Measurements from ENCODE around the gene HNRNPA2B1. TPM values are rescaled to one million over a fixed set of nuclear protein-coding genes. Genes with fewer than 3 reads are reported as not detected.

HNRNPA2B1 gene
- total RNA-seq, 1 experiment from 2014 or later: 1,101 TPM

- H3K9me3 Mint-ChIP-seq: no peaks in the 10 kb centered on the region
- peaks cover 3% of the 10 kb centered on the region for H3K27me3 Mint-ChIP-seq (ENCODE audit: low read depth)
- H3K4me1 Mint-ChIP-seq: peaks cover 40% of the 10 kb centered on the region
- POLR2A ChIA-PET: interaction anchor here (0.6 to 4.5 kb wide), 13 partner anchors 8 to 343 kb away, joined by 3 to 35 read pairs (median 4); partner anchors contain the start of genes NFE2L3 and SNX10
- peak overlapping the region; percentile 100 for H3K27ac Mint-ChIP-seq
- CTCF ChIA-PET: interaction anchor here (1.1 kb wide), 3 partner anchors 12 to 306 kb away, joined by 3 to 6 read pairs (median 4); no protein-coding TSS in a partner anchor
- DNase-seq (ENCODE audit: low spot score): peak; percentile 46
- no peak for ATAC-seq
- H3K36me3 Mint-ChIP-seq: peaks cover 72% of the 10 kb centered on the region
- H3K4me3 Mint-ChIP-seq: peak overlapping the region; percentile 100
- TF ChIP-seq ZBTB21 (CRISPR knock-in tag; IDR thresholded peaks at IDR 0.05; ENCODE audit: borderline replicate concordance): no peak
- no peak for TF ChIP-seq SOX15 (CRISPR knock-in tag; IDR thresholded peaks at IDR 0.05)
- no peak for TF ChIP-seq NR3C1 (CRISPR knock-in tag; conservative IDR thresholded peaks at IDR 0.05; ENCODE audit: low read depth)
- TF ChIP-seq NFE2L1 (CRISPR knock-in tag; IDR thresholded peaks at IDR 0.05): no peak
Measured at GRCh38 chr7:26199301-26200037, 1.1 kb downstream of the HNRNPA2B1 start.

- TF ChIP-seq ESRRA (CRISPR knock-in tag; IDR thresholded peaks at IDR 0.05; ENCODE audit: borderline replicate concordance): no peak
- TF ChIP-seq IRF2 (CRISPR knock-in tag; IDR thresholded peaks at IDR 0.05; ENCODE audit: borderline replicate concordance, low read depth): no peak
- 0 out of 2 replicates have a peak, but pooled peaks have one; percentile 22 for TF ChIP-seq ZNF671 (CRISPR knock-in tag; IDR thresholded peaks at IDR 0.05)
- DNase-seq (ENCODE audit: low spot score): no peak
- peaks cover 40% of the 10 kb centered on the region for H3K4me1 Mint-ChIP-seq
- peaks cover 3% of the 10 kb centered on the region for H3K27me3 Mint-ChIP-seq (ENCODE audit: low read depth)
- peaks cover 73% of the 10 kb centered on the region for H3K36me3 Mint-ChIP-seq
- H3K4me3 Mint-ChIP-seq: peak overlapping the region; percentile 100
- H3K9me3 Mint-ChIP-seq: no peaks in the 10 kb centered on the region
- ChIA-PET POLR2A (interaction anchor here (0.5 to 4.5 kb wide), 4 partner anchors 9 to 151 kb away, joined by 3 to 35 read pairs (median 6); partner anchors contain the start of gene NFE2L3), CTCF (interaction anchor here (0.7 to 1.1 kb wide), 5 partner anchors 12 to 306 kb away, joined by 3 to 6 read pairs (median 3); no protein-coding TSS in a partner anchor)
- peak overlapping the region; percentile 100 for H3K27ac Mint-ChIP-seq
- ATAC-seq: no peak
Measured at GRCh38 chr7:26198781-26199169, 1.8 kb downstream of the HNRNPA2B1 start.

DNA sequence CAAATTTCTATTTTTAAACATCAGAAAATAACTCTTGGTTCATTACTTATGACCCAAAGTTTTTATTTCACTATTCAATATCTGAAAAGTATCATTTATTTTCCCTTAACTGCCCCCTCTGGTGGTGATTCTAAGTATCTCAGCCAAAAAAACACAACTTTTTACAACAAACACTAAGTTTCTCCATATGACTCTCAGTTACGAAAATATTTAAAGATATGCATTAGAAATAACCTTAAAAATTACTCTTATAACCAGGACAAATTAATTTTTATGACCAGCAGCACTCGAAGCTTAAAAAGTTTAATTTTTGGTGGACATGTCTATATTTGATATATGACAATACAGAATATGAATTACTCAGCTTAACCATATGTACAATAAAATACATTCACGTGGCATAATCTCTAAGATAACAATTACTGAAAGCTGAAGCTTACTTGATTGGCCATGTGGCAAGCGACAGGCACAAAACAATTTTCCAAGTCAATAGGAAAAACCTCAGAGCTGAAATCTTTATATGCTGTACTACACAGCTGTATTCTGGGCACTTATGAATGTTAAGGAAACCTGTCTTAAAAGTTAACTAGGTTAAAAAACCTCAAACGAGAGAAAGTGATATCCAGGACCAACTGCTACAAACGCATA lies 2.3 kb downstream of the HNRNPA2B1 start:
- CTCF ChIA-PET: interaction anchor here (0.7 to 1.1 kb wide), 5 partner anchors 11 to 305 kb away, joined by 3 to 6 read pairs (median 3); no protein-coding TSS in a partner anchor
- Mint-ChIP-seq H3K9me3 (no peaks in the 10 kb centered on the region), H3K4me1 (peaks cover 41% of the 10 kb centered on the region), H3K27me3 (ENCODE audit: low read depth) (peaks cover 3% of the 10 kb centered on the region), H3K36me3 (peaks cover 73% of the 10 kb centered on the region), H3K27ac (peak overlapping the region; percentile 100), H3K4me3 (peak overlapping the region; percentile 100)
- POLR2A ChIA-PET: interaction anchor here (0.5 to 4.5 kb wide), 4 partner anchors 9 to 151 kb away, joined by 3 to 35 read pairs (median 6); partner anchors contain the start of gene NFE2L3
- TF ChIP-seq, protein P1, sequence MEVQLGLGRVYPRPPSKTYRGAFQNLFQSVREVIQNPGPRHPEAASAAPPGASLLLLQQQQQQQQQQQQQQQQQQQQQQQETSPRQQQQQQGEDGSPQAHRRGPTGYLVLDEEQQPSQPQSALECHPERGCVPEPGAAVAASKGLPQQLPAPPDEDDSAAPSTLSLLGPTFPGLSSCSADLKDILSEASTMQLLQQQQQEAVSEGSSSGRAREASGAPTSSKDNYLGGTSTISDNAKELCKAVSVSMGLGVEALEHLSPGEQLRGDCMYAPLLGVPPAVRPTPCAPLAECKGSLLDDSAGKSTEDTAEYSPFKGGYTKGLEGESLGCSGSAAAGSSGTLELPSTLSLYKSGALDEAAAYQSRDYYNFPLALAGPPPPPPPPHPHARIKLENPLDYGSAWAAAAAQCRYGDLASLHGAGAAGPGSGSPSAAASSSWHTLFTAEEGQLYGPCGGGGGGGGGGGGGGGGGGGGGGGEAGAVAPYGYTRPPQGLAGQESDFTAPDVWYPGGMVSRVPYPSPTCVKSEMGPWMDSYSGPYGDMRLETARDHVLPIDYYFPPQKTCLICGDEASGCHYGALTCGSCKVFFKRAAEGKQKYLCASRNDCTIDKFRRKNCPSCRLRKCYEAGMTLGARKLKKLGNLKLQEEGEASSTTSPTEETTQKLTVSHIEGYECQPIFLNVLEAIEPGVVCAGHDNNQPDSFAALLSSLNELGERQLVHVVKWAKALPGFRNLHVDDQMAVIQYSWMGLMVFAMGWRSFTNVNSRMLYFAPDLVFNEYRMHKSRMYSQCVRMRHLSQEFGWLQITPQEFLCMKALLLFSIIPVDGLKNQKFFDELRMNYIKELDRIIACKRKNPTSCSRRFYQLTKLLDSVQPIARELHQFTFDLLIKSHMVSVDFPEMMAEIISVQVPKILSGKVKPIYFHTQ (CRISPR knock-in tag; IDR thresholded peaks at IDR 0.05): no peak; the same call in 1 of the 2 replicates
- TF ChIP-seq ZNF317 (CRISPR knock-in tag; IDR thresholded peaks at IDR 0.05; ENCODE audit: borderline replicate concordance, low read depth) (no peak), ZNF416 (CRISPR knock-in tag; IDR thresholded peaks at IDR 0.05) (0 out of 2 replicates have a peak, but pooled peaks have one; percentile 62), MXD4 (CRISPR knock-in tag; IDR thresholded peaks at IDR 0.05; ENCODE audit: borderline replicate concordance) (no peak), CDX4 (CRISPR knock-in tag; IDR thresholded peaks at IDR 0.05; ENCODE audit: borderline replicate concordance) (no peak), CTCF (IDR thresholded peaks at IDR 0.05) (peak; percentile 74), NFATC4 (CRISPR knock-in tag; IDR thresholded peaks at IDR 0.05) (no peak), RELA (CRISPR knock-in tag; IDR thresholded peaks at IDR 0.05; ENCODE audit: borderline replicate concordance) (no peak)
- TF ChIP-seq, protein P2, sequence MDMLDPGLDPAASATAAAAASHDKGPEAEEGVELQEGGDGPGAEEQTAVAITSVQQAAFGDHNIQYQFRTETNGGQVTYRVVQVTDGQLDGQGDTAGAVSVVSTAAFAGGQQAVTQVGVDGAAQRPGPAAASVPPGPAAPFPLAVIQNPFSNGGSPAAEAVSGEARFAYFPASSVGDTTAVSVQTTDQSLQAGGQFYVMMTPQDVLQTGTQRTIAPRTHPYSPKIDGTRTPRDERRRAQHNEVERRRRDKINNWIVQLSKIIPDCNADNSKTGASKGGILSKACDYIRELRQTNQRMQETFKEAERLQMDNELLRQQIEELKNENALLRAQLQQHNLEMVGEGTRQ (CRISPR knock-in tag; IDR thresholded peaks at IDR 0.05): no peak
- TF ChIP-seq, protein P3, sequence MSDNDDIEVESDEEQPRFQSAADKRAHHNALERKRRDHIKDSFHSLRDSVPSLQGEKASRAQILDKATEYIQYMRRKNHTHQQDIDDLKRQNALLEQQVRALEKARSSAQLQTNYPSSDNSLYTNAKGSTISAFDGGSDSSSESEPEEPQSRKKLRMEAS (CRISPR knock-in tag; IDR thresholded peaks at IDR 0.05): no peak
- ATAC-seq (no peak), DNase-seq (ENCODE audit: low spot score) (no peak)
